Caco-2 (cell line): ENCODE results near the gene ZNF823. TPM values are rescaled to one million over a fixed set of nuclear protein-coding genes. Genes with fewer than 3 reads are reported as not detected.
A peak's percentile ranks its signal among the peaks of the same experiment; 100 is the strongest.

Experiments used
- BruUV-seq: library from RNA; stranded (reverse); fragments of 400-500 nt; replicated peaks from 2 replicates; lab custom pipeline; 2021; lab: Mats Ljungman, UMichigan
- CTCF ChIA-PET: fragments of 300-600 bp; sonication (Branson Sonifier 250); formaldehyde crosslinking; loops from one replicate; lab custom pipeline; 2022; ENCODE audit warnings: antibody characterized with exemption; lab: Charles Lee
- POLR2A ChIA-PET: fragments of 300-600 bp; sonication (Branson Sonifier 250); formaldehyde crosslinking; loops from one replicate; lab custom pipeline; 2022; ENCODE audit warnings: antibody characterized with exemption; lab: Charles Lee
- DNase-seq, 2 experiments: peaks; one replicate each; pipeline versions ENCODE4 v3.0.0 to v3.0.0-alpha.2; 2020 to 2022
- H3K27me3 ChIP-seq: replicated peaks from 2 replicates; pipeline ENCODE4 v1.6.0; 2011; ENCODE audit warnings: low read length; ENCODE audit not compliant: control insufficient read depth, insufficient read depth
- H3K36me3 ChIP-seq: 2 replicates; pipeline ENCODE4 v1.5.1; 2011; ENCODE audit warnings: low read length; ENCODE audit not compliant: control insufficient read depth, insufficient read depth
- H3K4me1 ChIP-seq: fragments of 250-450 bp; sonication (Bioruptor Pico); 2 replicates; pipeline ENCODE4 v1.5.1; 2020; ENCODE audit warnings: mild to moderate bottlenecking
- H3K4me3 ChIP-seq: 2 replicates; pipeline ENCODE4 v1.5.1; 2011; ENCODE audit warnings: low read depth, mild to moderate bottlenecking, control low read depth, low read length
- H3K9me3 ChIP-seq: fragments of 250-450 bp; sonication (Bioruptor Pico); 2 replicates; pipeline ENCODE4 v1.5.1; 2020; ENCODE audit warnings: mild to moderate bottlenecking, moderate library complexity
- H3K27ac Mint-ChIP-seq: one replicate; pipeline ENCODE4 v1.8.0; 2022; ENCODE audit warnings: mixed read lengths; ENCODE audit not compliant: unreplicated experiment
- H3K27me3 Mint-ChIP-seq: one replicate; pipeline ENCODE4 v1.8.0; 2022; ENCODE audit warnings: mixed read lengths; ENCODE audit not compliant: insufficient read depth, unreplicated experiment
- H3K36me3 Mint-ChIP-seq: one replicate; pipeline ENCODE4 v1.8.0; 2022; ENCODE audit warnings: mild to moderate bottlenecking, mixed read lengths; ENCODE audit not compliant: insufficient read depth, unreplicated experiment
- H3K4me1 Mint-ChIP-seq: one replicate; pipeline ENCODE4 v1.8.0; 2022; ENCODE audit warnings: low read depth, mixed read lengths; ENCODE audit not compliant: unreplicated experiment
- H3K4me3 Mint-ChIP-seq: one replicate; pipeline ENCODE4 v1.8.0; 2022; ENCODE audit warnings: mild to moderate bottlenecking, moderate library complexity, mixed read lengths; ENCODE audit not compliant: unreplicated experiment
- H3K9me3 Mint-ChIP-seq: one replicate; pipeline ENCODE4 v1.8.0; 2022; ENCODE audit warnings: mixed read lengths; ENCODE audit not compliant: unreplicated experiment
- intact Hi-C: fragments of 100-400 bp; cut with micrococcal nuclease; formaldehyde crosslinking; loops from one replicate; pipeline ENCODE4 v1.10.0; 2022; ENCODE audit not compliant: unreplicated experiment
- total RNA-seq: library from RNA; stranded (reverse); gene quantifications from 2 replicates; pipeline ENCODE4 v1.2.3, GENCODE V29; 2022
- TF ChIP-seq, protein P1 (sequence below), 2 experiments: fragments of 200-600 bp in 1 of 2; IDR thresholded peaks; 1 replicate in 1 of 2; 2 replicates in 1 of 2; pipeline versions ENCODE4 v1.5.1 to v1.8.0; 2011 to 2022; ENCODE audit warnings: antibody characterized with exemption in 1 of 2, control low read depth in 1 of 2, inconsistent platforms in 1 of 2, low read depth in 1 of 2, low read length in 1 of 2, mild to moderate bottlenecking in 1 of 2, moderate library complexity in 1 of 2; ENCODE audit not compliant: insufficient read depth in 1 of 2, severe bottlenecking in 1 of 2, unreplicated experiment in 1 of 2

The ZNF823 gene
- total RNA-seq, 1 experiment from 2014 or later: 12.1 TPM

- no peak for DNase-seq
- Mint-ChIP-seq H3K4me3 (no peak overlapping the region), H3K27me3 (no peaks in the 10 kb centered on the region), H3K9me3 (peaks cover 13% of the 10 kb centered on the region), H3K36me3 (peaks cover 28% of the 10 kb centered on the region), H3K4me1 (no peaks in the 10 kb centered on the region), H3K27ac (no peak overlapping the region)
- Histone ChIP-seq H3K9me3 (peaks cover 11% of the 10 kb centered on the region; the same call in 1 of the 2 replicates), H3K4me3 (no peak overlapping the region), H3K4me1 (no peaks in the 10 kb centered on the region), H3K36me3 (no peaks in the 10 kb centered on the region), H3K27me3 (no peaks in the 10 kb centered on the region)
- intact Hi-C loops: no loop called here
- no TSS peak for BruUV-seq
- POLR2A ChIA-PET: no interaction called here
- TF ChIP-seq, protein P1, sequence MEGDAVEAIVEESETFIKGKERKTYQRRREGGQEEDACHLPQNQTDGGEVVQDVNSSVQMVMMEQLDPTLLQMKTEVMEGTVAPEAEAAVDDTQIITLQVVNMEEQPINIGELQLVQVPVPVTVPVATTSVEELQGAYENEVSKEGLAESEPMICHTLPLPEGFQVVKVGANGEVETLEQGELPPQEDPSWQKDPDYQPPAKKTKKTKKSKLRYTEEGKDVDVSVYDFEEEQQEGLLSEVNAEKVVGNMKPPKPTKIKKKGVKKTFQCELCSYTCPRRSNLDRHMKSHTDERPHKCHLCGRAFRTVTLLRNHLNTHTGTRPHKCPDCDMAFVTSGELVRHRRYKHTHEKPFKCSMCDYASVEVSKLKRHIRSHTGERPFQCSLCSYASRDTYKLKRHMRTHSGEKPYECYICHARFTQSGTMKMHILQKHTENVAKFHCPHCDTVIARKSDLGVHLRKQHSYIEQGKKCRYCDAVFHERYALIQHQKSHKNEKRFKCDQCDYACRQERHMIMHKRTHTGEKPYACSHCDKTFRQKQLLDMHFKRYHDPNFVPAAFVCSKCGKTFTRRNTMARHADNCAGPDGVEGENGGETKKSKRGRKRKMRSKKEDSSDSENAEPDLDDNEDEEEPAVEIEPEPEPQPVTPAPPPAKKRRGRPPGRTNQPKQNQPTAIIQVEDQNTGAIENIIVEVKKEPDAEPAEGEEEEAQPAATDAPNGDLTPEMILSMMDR (IDR thresholded peaks at IDR 0.05; ENCODE audit: insufficient read depth in 1 of 2, low read depth in 1 of 2, low read length in 1 of 2, severe bottlenecking in 1 of 2, unreplicated experiment in 1 of 2): no peak
- CTCF ChIA-PET: no interaction called here
Observed at GRCh38 chr19:11674067-11674492, 64.7 kb downstream of the ZNF823 start.

DNA sequence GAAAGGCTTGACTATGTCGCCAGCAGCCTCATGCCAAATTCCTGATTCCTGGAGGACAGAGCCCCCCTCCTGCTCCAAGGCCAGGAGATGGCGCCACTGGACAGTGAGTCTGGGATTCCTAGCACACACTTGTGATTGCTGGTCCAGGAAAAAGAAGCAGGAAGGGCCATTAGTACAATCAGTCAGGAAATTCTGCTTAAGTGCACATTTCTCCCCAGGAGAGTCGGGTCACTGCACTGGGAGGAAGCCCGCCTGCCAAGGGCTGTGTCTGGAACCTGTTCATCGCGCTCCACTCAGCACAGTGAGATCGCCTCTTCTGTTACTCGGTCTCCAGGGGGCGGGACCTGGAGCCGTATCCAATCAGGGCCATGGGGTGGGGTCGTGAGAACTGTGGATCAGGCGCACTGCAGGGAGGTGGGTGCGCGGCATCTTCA is 65.1 kb downstream of the ZNF823 start:
- no peak overlapping the region for H3K4me3 Mint-ChIP-seq
- POLR2A ChIA-PET: no interaction called here
- H3K9me3 ChIP-seq: peaks cover 11% of the 10 kb centered on the region; the same call in 1 of the 2 replicates

More for the DNA sequence above, 65.1 kb downstream of the ZNF823 start:
- Mint-ChIP-seq H3K36me3 (peaks cover 28% of the 10 kb centered on the region), H3K4me1 (no peaks in the 10 kb centered on the region), H3K9me3 (peaks cover 13% of the 10 kb centered on the region), H3K27me3 (no peaks in the 10 kb centered on the region), H3K27ac (no peak overlapping the region)
- TF ChIP-seq, protein P1 (IDR thresholded peaks at IDR 0.05; ENCODE audit: insufficient read depth in 1 of 2, low read depth in 1 of 2, low read length in 1 of 2, severe bottlenecking in 1 of 2, unreplicated experiment in 1 of 2): no peak
- no peaks in the 10 kb centered on the region for H3K4me1 ChIP-seq
- no peaks in the 10 kb centered on the region for H3K27me3 ChIP-seq
- no peak overlapping the region for H3K4me3 ChIP-seq
- peak in 1 of 2 experiments; percentile 37 for DNase-seq
- no TSS peak for BruUV-seq
- CTCF ChIA-PET: no interaction called here
- intact Hi-C loops: no loop called here
- H3K36me3 ChIP-seq: no peaks in the 10 kb centered on the region

Other genes with a start within 250 kb of the ZNF823 start
- gene ZNF653, start 233.1 kb downstream of the ZNF823 start, total RNA-seq: 6.1 and 8.9 TPM in 2 replicates
- gene ECSIT, start 209.8 kb downstream of the ZNF823 start, total RNA-seq: 39.8 and 44.8 TPM in 2 replicates
- gene CNN1, start 200.1 kb downstream of the ZNF823 start, total RNA-seq: 0.54 and 0.84 TPM in 2 replicates
- gene ELOF1, start 179.7 kb downstream of the ZNF823 start, total RNA-seq: 48.5 and 49.4 TPM in 2 replicates
- gene ACP5, start 161.3 kb downstream of the ZNF823 start, total RNA-seq: 0.48 TPM in 1 of 2 replicates, not detected in the other
- 8.1 and 9.0 TPM in 2 replicates for gene ZNF627, start 141.5 kb downstream of the ZNF823 start, total RNA-seq
- gene ZNF441, start 28.1 kb upstream of the ZNF823 start, total RNA-seq: 3.2 and 4.4 TPM in 2 replicates
- gene ZNF491, start 59.6 kb upstream of the ZNF823 start, total RNA-seq: 0.20 and 0.56 TPM in 2 replicates
- 12.5 and 13.4 TPM in 2 replicates for gene ZNF440, start 75.3 kb upstream of the ZNF823 start, total RNA-seq
- gene ZNF439, start 109.8 kb upstream of the ZNF823 start, total RNA-seq: 2.3 and 3.1 TPM in 2 replicates
- gene ZNF69, start 148.8 kb upstream of the ZNF823 start, total RNA-seq: 6.4 and 7.5 TPM in 2 replicates
- gene ZNF700, start 186.2 kb upstream of the ZNF823 start, total RNA-seq: 8.5 and 9.7 TPM in 2 replicates
- 0.84 and 2.7 TPM in 2 replicates for gene ZNF763, start 226.1 kb upstream of the ZNF823 start, total RNA-seq